HG02623 (cell line): ENCODE results near the gene PLXNB1.
"Not testable (repeated sequence)": the region's sequence is repeated elsewhere in the genome, so short reads cannot be mapped to it uniquely, and the experiment has no call there.

Experiments
- ATAC-seq: cut with Tn5 transposase; IDR thresholded peaks from one replicate; pipeline ENCODE4 v1.9.1; 2021; ENCODE audit warnings: moderate library complexity; ENCODE audit not compliant: unreplicated experiment

The PLXNB1 gene, protein sequence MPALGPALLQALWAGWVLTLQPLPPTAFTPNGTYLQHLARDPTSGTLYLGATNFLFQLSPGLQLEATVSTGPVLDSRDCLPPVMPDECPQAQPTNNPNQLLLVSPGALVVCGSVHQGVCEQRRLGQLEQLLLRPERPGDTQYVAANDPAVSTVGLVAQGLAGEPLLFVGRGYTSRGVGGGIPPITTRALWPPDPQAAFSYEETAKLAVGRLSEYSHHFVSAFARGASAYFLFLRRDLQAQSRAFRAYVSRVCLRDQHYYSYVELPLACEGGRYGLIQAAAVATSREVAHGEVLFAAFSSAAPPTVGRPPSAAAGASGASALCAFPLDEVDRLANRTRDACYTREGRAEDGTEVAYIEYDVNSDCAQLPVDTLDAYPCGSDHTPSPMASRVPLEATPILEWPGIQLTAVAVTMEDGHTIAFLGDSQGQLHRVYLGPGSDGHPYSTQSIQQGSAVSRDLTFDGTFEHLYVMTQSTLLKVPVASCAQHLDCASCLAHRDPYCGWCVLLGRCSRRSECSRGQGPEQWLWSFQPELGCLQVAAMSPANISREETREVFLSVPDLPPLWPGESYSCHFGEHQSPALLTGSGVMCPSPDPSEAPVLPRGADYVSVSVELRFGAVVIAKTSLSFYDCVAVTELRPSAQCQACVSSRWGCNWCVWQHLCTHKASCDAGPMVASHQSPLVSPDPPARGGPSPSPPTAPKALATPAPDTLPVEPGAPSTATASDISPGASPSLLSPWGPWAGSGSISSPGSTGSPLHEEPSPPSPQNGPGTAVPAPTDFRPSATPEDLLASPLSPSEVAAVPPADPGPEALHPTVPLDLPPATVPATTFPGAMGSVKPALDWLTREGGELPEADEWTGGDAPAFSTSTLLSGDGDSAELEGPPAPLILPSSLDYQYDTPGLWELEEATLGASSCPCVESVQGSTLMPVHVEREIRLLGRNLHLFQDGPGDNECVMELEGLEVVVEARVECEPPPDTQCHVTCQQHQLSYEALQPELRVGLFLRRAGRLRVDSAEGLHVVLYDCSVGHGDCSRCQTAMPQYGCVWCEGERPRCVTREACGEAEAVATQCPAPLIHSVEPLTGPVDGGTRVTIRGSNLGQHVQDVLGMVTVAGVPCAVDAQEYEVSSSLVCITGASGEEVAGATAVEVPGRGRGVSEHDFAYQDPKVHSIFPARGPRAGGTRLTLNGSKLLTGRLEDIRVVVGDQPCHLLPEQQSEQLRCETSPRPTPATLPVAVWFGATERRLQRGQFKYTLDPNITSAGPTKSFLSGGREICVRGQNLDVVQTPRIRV (N-terminal part only)

DNA sequence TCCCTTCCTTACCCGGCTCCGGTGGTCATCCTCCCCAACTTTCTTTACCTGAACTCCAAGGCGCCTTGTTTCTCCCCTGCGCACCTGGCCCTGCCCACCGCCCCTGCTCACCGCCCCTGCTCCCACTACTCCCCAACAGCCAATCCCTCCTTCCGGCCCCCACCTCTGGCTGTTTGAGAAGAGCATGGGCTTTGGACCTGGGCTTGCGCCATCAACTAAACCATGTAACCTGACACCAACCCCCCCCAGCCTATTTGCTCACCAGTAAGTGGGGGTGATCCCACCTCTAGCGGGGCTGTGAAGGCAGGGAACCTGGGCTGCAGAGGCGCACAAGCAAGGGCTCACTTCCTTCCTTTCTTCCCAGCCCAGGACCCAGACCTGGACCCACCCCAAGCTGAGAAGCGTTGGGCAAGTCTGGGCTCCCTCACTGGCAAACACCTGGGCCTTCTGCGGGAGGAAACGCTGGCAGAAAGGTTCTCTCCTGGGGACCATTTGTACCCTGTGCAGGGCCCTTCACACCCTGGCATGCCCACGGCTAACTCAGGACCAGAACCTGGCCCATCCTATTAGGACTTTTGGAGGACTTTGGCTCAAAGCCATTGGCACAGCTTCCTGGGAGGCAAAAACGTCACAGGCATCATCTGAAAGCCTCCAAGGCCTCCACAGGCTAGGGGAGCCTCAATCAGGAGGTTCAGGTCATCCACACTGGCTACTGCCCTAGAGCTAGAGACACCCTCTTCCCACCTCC lies at the start of gene PLXNB1:
PLXNB1 (minus strand) TSS at position 127 of the 748 bp plus-strand sequence. CDS start 5,475 bp downstream, outside the sequence.
- no peak for ATAC-seq

DNA sequence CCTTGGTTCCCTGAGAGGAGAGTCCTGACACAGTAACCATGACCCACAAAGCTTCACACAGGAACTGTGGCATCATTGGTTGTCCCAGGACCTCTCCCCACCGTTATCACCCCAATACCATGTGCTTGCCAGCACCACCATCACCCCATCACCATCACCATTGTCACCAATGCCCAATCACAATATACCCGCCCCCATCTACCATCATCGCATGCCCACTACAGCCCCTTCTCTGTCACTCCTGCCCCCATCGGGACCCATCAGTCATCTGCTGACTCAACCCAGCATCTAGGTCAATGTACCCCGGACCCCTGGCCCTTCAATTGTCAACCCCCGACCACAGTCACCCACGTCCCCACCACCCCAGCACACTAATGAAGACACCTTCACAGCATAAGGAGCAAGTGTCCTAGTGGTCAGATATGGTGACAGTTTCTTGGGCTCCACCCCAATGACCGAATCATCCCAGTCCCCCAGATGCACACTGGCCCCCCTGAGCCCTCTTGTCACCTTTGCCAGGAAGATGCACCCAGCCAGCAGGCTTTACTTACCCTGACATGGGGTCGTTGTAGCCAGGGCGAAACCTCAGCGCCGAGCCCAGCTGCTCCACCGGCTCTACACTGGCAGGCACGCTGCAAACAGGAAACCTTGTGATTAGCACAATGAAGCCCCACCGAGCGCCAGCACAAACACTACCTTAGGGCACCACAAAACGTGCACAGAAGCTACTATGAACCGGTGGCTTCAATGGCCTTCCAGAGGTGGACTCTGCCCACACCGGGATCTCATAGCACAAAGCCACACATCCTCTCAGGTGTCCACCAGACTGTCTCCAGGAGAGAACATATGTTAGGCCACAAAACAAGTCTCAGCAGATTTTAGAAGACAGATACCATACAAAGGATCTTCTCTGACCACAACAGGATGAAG lies 49.0 kb upstream of the PLXNB1 start:
- ATAC-seq, result no peak

DNA sequence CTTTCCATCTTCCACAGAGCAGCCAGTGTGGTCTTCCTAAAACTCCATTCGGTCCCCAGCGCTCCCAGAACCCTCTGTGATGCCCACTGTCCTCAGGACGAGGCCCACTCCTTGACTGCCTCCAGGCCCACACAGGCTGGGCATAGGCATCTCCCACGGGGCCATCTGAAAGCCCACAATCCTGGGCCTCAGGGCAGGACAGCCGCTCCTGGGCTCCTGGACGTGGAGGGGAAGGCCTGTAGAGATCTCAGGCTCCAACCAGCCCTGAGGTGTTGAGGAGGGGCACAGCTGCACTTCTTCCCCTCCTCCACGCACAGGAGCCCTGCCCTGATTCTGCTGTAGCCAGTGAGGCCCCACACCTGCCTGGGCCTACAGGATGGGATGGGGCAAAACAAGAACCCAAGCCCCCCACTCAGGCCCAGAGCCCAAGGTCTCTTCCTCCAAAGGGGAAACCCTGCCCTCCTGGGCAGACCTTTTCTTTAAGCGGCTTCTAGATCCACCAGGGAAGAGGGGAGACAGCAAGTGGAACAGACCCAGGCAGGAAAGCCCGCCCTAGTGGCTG lies 48.2 kb upstream of the PLXNB1 start:
- ATAC-seq, result no peak

DNA sequence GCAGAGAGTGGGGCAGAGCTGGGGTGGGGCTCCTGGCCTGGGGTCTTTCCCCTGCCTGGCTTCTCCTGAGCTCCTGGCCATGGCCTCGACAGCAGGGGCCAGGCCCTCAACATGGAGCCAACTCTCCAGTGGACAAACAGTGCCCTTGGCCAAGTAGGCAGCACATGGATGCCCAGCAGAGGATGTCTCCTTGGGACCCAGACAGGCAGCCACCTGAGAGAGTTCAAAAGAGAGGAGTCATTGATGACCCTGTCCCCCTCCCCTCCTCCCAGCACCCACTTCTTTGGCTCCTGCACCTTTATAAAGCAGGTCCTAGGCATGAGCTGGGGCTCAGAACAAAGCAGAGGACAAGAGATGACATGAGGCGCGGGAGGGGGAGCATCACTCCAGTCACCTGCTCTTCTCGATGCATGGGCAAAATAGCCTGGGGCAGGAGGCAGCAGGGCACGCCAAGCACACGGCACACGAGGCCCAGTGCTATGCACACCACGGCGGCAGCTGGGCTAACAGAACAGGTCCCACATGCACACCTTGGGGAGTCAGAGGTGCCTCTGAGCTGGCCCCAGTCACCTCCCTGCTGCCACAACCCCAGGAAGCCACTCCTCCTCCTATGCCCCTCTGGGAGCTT lies 46.7 kb upstream of the PLXNB1 start:
- ATAC-seq, result no peak

DNA sequence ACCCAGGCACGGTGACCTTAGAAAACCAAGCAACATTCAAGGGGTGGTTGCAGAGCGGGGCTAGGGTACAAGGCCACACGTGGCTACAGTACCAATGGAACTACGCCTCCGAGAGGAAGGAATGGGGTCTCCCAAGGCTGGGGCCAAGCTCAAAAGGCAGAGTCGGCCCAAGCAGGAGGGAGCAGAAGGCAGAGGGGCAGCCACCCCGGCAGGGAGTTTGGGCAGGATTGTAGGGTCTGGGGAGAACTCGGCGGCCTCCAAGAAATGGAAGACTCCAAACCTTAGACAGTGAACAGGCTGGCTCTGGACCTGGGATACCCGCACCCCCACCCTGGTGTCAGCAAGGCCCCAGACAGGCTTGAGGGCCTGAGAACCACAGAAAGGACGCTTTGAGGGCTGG lies 45.3 kb upstream of the PLXNB1 start:
- ATAC-seq, result no peak

DNA sequence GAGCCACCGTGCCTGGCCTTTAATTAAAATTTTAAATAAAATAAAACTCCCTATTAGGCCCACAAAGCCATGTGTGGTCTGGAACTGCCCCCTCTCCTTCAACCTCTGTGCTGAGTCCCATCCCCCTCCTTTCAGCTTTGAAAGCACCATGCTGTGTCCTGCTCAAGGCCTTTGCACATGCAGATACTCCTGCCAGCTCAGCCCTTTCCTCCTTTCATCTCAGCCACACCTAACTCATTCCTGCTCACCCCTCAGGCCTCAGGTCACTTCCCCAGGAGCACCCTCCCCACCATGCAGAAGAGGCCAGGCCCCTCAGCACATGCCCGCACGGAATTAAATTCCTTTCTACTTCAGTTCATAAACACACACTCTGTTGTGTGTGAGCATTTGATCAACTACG lies 44.7 kb upstream of the PLXNB1 start:
- no peak for ATAC-seq

DNA sequence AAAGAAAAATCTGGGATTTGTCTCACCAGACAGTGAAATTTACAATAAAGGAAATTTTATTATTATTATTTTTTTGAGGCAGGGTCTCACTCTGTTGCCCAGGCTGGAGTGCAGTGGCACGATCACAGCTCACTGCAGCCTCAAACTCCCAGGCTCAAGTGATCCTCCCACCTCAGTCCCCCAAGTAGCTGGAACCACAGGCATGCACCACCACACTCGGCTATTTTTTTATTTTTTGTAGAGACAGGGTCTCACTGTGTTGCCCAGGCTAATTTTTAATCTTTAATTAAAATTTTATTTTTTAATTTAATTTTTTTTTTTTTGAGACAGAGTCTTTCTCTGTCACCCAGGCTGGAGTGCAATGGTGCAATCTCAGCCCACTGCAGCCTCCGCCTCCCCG lies 44.1 kb upstream of the PLXNB1 start:
- not testable (repeated sequence) for ATAC-seq

DNA sequence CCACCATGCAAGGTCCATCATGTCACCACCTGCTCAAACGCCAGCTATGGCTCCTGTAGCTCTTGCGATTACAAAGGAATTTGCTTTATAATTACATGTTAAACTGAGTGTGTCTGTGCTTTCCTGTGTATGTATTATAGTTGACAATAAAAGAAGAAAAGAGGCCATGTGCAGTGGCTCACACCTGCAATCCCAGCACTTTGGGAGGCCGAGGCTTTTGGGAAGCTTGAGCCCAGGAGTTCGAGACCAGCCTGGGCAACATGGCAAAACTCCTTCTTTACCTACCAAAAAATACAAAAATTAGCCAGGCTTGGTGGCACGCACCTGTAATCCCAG lies 43.7 kb upstream of the PLXNB1 start:
- no peak for ATAC-seq

DNA sequence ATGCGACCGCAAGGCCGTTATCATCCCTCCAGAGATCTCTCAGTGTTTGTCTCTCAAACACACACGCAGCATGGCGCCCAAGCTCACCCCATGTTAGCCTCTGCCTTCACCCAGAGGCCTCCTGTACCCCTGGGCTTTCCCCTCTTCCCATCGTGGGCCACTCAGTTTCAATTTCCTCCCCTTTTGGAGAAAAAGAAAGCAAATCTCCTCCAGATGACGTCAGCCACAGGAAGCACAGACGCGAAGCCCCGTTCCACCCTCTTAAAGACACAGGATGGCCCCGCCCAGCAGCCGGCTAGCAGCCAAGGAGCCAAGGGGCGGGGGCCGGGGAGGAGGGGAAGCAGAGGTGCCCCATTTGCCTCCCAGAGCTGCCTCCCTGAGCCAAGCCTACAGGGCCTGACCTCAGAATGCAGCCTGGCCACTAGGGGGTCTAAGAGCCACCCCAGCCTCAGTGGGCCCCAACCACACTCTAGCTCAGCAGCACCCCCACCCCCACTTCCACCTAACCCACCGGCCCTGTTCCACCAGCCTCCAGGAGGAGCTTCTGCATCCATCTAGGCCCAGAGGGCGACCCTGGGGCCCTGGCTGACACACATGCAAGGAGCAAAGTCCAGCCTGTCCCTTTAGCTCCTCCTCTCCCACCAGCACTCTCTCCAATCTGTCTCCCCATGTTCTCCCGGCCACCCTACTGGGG lies 43.2 kb upstream of the PLXNB1 start:
- ATAC-seq, result peak; percentile 74

DNA sequence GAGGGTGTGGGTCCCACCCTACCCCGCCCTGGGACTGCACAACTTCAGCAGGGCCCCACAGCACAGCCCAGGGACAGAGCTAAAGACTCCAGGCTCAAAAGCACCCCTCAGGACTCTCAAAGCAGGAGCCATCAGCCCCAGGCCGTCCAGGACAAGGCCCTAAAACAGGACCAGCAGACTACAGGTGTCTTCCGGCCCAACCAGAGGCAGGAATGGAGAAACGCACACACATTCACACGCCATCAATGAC lies 42.7 kb upstream of the PLXNB1 start:
- ATAC-seq, result peak; percentile 8

DNA sequence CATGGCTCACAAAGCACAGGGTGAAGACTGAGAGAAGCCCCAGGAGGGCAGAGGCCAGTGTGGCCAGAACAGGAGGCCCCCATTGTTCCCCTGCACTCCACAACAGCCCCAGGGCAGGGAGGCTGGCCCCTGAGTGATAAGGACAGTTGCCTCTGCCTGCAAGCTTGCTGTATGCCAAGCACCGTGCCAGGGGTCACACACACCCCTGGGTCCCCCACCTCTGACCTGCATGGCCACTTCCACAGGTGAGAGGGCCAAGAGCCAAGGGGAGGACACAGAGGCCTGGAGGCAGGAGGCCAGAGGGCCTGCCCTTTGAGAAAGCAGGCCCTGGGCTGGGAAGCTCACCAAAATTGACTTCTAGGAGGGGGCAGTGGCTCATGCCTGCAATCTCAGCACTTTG lies 40.4 kb upstream of the PLXNB1 start:
- no peak for ATAC-seq

DNA sequence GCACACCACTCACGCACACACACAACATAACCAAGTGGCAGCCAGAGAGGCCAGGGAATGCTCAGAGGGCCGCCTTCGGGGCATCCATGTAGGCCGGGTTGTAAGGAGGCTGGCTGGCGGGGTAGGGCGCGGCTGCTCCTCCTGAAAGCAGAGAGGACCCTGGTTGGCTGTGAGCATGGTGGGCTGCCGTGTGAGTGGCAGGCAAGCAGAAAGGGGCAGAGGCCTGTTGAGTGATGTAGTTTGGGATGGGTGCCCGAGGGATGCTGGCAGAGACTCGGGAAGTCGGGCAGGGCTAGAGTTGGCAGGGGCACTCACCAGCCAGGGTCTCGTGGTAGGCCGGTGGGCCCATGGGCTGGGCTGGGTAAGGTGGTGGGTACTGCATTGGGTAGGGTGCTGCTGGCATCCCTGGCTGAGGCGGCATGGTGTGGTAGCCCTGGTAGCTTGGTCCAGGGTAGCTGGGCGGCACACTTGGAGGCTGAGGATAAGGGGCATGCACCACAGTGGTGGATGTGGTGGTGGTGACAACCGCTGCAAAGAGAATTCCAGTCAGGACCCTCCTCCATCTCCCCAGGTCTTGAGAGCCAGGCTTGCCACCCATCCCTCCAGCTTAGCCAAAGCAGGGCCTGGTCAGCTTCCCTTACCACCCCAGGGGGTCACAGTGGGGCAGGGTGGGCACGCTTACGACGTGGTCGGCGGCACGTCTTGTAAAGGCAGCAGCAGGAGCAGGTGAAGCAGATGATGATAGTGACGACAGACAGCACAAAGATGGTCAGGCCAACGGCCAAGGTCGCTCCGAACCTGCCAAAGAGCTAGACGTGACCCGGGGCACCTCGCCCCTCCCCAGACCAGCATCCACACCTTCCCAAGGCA lies 39.4 kb upstream of the PLXNB1 start:
- ATAC-seq, result no peak

DNA sequence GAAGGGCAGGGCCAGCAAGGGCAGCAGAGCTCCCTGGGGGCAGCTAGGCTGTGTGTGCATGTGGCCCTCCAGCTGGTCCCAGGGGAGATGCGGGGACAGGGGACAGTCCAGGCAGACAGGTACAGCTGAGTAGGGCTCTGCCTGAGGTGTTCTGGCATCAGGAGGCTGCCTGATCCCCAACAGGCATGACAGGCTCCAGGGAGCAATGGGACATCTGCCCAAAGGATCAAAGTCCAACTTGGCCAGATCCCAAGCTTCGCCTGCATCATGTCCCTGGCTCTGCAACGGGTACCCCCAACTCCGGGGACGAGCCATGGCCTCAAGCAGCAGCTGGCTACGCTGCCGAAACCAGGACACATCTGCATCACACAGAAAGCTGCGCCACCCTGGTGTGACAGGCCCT lies 38.4 kb upstream of the PLXNB1 start:
- no peak for ATAC-seq

DNA sequence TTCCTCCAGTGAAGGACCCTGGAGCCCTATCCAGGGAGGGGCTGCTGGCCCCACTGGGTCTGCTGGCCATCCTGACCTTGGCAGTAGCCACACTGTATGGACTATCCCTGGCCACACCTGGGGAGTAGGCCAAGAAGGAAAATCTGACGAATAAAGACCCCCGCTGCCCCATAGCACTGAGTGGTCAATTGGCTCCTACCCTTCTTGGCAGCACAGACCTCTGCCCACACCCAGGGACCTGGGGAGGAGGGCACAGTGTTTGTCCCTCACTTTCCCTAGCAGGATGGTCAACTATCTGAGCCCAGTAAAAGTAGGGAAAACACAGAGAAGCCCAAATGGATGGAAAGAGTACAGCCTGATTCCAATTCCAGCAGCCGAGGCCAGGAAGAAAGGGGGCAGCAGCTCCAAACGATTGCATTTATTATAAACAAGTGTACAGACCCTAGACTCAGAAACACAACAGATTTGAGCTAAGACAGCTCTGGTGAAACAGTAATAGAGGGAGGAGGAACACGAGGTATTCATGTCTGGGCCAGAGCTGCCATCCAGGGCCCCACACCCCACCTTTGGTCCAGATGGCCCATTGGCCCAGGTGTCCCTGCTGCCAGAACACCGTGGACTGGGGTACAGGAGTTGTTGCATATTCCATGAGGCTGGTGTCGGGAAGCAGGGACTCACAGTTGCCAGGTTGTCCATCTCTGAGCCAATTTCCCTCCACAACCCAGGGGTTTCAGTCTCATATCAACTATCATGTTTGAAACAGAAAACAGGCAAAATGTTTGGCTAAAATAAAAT lies 37.8 kb upstream of the PLXNB1 start:
- ATAC-seq, result no peak

DNA sequence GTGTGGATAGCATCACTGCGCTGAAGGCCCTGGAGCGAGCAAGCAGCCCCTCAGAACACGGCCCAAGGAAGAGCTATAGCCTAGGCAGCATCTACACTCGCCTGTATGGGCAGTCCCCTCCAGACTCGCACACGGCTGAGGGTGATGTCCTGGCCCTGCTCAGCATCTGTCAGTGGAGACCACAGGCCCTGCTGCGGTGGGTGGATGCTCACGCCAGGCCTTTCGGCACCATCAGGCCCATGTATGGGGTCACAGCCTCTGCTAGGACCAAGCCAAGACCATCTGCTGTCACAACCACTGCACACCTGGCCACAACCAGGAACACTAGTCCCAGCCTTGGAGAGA lies 37.2 kb upstream of the PLXNB1 start:
- no peak for ATAC-seq

DNA sequence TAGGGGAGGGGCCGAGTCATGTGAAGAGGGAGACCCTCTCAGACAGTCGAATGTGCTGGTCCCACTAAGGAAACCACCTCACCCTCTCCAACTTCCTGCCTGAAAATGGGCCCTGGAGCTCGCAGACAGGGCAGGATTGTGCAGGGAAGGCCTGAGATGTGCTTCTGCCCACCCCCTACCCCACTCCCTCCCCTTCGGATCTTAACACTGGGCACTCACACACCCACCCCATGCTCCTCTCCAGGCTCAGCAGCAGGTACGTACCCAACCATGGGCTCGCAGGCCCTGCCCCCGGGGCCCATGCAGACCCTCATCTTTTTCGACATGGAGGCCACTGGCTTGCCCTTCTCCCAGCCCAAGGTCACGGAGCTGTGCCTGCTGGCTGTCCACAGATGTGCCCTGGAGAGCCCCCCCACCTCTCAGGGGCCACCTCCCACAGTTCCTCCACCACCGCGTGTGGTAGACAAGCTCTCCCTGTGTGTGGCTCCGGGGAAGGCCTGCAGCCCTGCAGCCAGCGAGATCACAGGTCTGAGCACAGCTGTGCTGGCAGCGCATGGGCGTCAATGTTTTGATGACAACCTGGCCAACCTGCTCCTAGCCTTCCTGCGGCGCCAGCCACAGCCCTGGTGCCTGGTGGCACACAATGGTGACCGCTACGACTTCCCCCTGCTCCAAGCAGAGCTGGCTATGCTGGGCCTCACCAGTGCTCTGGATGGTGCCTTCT lies 36.7 kb upstream of the PLXNB1 start:
- ATAC-seq, result no peak
